ENCODE results near the gene LCE3C.

LCE3C gene

DNA sequence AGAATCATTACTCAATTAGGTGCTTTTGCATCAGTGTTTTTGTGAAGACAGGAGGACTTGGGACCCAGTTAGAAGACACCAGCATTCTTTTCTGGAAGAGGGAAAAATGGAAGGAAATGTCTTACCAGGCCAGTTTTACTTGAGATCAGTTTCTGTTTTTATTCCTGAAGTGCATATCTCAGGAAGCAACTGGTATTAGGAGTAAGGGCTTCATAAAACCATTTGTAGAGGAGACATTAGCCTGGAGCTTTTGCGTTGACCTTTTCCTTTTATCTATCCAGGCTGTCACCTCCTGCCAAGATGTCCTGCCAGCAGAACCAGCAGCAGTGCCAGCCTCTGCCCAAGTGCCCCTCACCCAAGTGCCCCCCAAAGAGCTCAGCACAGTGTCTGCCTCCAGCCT, 13.5 kb downstream of the LCE3C start, which contains the start of gene LCE3B:
TSS of gene LCE3B (plus strand) at position 301 of the 400 bp plus-strand sequence. CDS start at position 301, 0 bp downstream.
- Histone ChIP-seq H3K4me3 (no peak within 1 kb of the TSS), H3K4me2 (no peak within 1 kb of the TSS), H3K4me1 (no peaks in the 10 kb centered on the region), H3K9me3 (peaks cover 12% of the 10 kb centered on the region), H3K27me3 (no peaks in the 10 kb centered on the region), H3K9ac (no peak within 1 kb of the TSS), H3K27ac (no peak within 1 kb of the TSS), H4K20me1 (no peaks in the 10 kb centered on the region), H3K36me3 (no peaks in the 10 kb centered on the region)
- no peak for TF ChIP-seq Cebpa-rat (IDR thresholded peaks at IDR 0.05)

DNA sequence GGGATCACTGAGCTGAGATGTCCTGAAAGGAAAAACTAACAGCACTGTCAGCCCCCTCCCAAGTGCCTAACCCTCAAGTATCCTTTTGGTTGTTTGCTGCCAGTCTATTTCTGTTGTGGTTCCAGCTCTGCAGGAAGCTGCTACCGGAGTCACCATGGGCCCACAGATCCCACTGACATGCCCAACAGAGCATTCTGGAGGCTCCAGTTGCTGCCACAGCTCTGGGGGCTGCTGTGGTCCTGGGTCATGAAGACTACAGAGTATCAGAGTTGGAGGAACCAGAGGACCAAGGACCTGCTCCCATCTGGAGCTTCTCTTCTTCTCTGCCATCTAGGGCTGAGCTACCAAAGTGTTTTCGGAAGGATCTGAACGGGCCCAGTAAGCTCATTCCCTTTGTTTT, 22.0 kb downstream of the LCE3C start:
- peak overlapping the region; percentile 15; the same call in 1 of the 2 replicates for H3K27ac ChIP-seq
- no peak for TF ChIP-seq Cebpa-rat (IDR thresholded peaks at IDR 0.05)
- H4K20me1 ChIP-seq = no peaks in the 10 kb centered on the region

DNA sequence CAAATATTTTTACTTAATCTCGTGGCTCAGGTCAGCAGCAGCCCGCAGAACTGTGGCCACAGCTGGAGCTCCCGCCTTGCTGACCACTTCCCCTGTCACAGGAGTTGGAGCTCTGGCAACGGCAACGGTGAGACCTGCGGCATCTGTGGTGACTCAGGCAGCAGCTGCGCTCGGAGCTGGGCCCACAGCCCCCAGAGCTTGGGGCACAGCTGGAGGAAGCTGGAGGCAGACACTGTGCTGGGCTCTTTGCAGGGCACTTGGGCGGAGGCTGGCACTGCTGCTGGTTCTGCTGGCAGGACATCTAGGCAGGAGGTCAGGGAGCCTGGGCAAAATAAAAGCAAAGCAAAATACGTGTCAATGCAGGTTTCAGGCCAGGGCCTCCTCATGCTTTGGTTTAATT, 22.8 kb downstream of the LCE3C start, which contains the start of gene LCE3A:
TSS of gene LCE3A (minus strand) at position 301 of the 400 bp plus-strand sequence. CDS start at position 301, 0 bp downstream.
- peak within 1 kb of the TSS; percentile 59 for H3K4me2 ChIP-seq
- H3K9me3 ChIP-seq = peaks cover 30% of the 10 kb centered on the region
- H3K27ac ChIP-seq = peak within 1 kb of the TSS; percentile 15; the same call in 1 of the 2 replicates
- no peak within 1 kb of the TSS for H3K9ac ChIP-seq
- no peaks in the 10 kb centered on the region for H4K20me1 ChIP-seq
- H3K36me3 ChIP-seq = no peaks in the 10 kb centered on the region
- no peaks in the 10 kb centered on the region for H3K27me3 ChIP-seq
- H3K4me3 ChIP-seq = no peak within 1 kb of the TSS; the same call in 1 of the 2 replicates
- TF ChIP-seq Cebpa-rat (IDR thresholded peaks at IDR 0.05) = no peak
- H3K4me1 ChIP-seq = peaks cover 25% of the 10 kb centered on the region

More for the DNA sequence above, 22.0 kb downstream of the LCE3C start:
- H3K9me3 ChIP-seq = peaks cover 35% of the 10 kb centered on the region
- no peak overlapping the region; the same call in 1 of the 2 replicates for H3K4me3 ChIP-seq
- no peak overlapping the region for H3K9ac ChIP-seq
- no peaks in the 10 kb centered on the region for H3K36me3 ChIP-seq
- peaks cover 25% of the 10 kb centered on the region for H3K4me1 ChIP-seq
- H3K4me2 ChIP-seq = peak overlapping the region; percentile 59
- no peaks in the 10 kb centered on the region for H3K27me3 ChIP-seq

DNA sequence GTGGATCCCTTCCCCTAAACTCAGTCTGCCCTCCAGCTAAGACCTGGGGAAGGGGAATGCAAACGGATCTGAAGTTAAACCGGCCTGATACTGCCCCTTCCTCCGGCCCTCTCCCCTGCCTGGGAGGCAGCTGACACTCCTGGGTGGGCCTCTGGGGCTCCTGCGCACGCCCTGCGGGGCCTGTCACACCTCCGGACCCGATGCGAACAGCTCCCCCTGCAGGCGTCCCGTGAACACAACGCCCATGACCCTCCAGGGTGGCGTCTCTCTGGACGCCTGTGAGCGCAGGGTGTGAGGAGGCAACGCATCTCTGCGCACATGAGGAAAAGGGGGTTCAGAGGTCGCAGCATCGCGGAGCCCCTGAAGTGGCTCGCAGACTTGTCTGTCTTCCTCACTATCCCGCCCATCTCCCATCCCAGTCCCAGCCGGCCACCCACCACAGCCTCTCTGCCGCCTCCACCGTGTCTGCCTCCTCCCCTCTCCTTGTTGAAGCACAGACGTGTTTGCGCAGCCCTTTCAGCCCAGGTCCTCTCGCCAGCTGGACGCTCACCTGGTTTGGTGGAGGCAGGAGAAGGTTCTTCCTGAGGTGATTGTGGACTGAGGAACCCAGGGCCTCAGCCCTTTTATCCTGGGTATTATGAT, 23.3 kb downstream of the LCE3C start:
- H3K36me3 ChIP-seq = no peaks in the 10 kb centered on the region
- H3K9ac ChIP-seq = no peak overlapping the region
- peak overlapping the region; percentile 59 for H3K4me2 ChIP-seq
- TF ChIP-seq Cebpa-rat (IDR thresholded peaks at IDR 0.05) = no peak
- no peaks in the 10 kb centered on the region for H4K20me1 ChIP-seq
- peaks cover 25% of the 10 kb centered on the region for H3K4me1 ChIP-seq
- no peak overlapping the region for H3K4me3 ChIP-seq
- no peaks in the 10 kb centered on the region for H3K27me3 ChIP-seq
- peaks cover 24% of the 10 kb centered on the region for H3K9me3 ChIP-seq
- peak overlapping the region; percentile 14; the same call in 1 of the 2 replicates for H3K27ac ChIP-seq

DNA sequence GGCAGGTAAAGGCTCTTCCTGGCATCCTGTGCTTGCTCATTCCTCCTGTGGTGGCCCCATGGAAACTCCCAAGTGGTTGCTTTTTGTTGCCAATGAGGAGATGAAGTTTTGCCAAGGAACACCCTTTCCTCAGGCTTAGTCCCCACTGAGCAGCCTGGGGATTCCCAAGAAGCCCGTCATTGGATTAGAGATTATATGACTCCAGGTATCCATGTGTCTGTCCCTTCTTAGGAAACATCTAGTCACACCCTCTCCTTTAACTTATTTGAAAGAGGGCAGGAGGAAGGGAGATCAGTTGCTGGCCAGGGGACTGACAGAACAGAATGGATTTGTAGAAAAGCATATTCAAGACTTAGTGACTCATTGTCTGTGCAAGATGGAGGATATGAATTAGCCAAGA, 26.7 kb downstream of the LCE3C start:
- Histone ChIP-seq H4K20me1 (no peaks in the 10 kb centered on the region), H3K27ac (no peak overlapping the region), H3K4me3 (no peak overlapping the region), H3K4me2 (no peak overlapping the region), H3K9ac (no peak overlapping the region), H3K36me3 (no peaks in the 10 kb centered on the region), H3K4me1 (peaks cover 21% of the 10 kb centered on the region), H3K27me3 (no peaks in the 10 kb centered on the region), H3K9me3 (no peaks in the 10 kb centered on the region; the same call in 1 of the 2 replicates)
- TF ChIP-seq Cebpa-rat (IDR thresholded peaks at IDR 0.05) = no peak

DNA sequence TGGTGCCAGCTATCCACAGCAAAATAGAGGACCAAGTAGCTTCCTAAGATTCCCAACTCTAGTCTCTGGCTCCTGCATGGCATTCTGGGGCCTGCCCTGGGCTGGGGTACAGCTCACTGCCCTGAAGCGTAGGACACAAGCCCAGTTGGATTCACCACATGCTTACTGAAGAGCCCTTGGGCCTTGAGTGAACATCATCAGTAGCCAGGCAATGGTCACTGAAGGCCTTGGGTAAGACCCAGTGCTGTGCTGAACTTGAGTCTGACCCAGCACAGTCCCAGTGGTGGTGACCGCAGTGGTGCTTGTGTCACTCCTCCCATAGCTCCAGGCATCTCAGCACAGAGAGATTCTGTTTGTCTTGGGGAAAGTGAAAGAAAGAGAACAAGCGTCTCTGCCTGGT, 30.6 kb downstream of the LCE3C start:
- no peak overlapping the region for H3K9ac ChIP-seq
- H3K27me3 ChIP-seq = no peaks in the 10 kb centered on the region
- H3K4me2 ChIP-seq = no peak overlapping the region
- TF ChIP-seq Cebpa-rat (IDR thresholded peaks at IDR 0.05) = no peak
- H3K4me1 ChIP-seq = no peaks in the 10 kb centered on the region
- H3K27ac ChIP-seq = no peak overlapping the region
- no peaks in the 10 kb centered on the region; the same call in 1 of the 2 replicates for H3K9me3 ChIP-seq
- H3K36me3 ChIP-seq = no peaks in the 10 kb centered on the region
- H4K20me1 ChIP-seq = no peaks in the 10 kb centered on the region
- no peak overlapping the region for H3K4me3 ChIP-seq

DNA sequence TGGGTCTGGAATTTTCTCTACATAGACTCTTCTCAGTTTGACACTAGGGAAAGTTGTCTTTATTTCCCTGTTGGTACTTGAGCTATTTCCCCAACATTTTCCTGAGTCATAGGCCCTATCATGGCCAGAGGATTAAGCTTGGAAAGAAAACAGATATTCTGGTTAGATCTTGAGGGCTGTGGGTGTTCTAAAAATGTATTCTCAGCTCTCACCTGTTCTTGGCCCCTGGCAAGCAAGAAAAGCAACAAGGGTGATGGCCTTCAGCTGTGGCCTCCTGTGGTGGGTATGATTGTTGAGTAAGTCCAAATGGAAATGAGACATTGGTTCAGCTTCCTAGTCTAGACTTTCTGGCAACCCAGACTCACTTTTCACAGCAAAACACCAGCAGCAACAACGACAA, 40.3 kb downstream of the LCE3C start:
- no peak overlapping the region for H3K4me2 ChIP-seq
- H4K20me1 ChIP-seq = no peaks in the 10 kb centered on the region
- no peak for TF ChIP-seq Cebpa-rat (IDR thresholded peaks at IDR 0.05)
- H3K9ac ChIP-seq = no peak overlapping the region
- no peak overlapping the region for H3K27ac ChIP-seq
- 0 out of 2 replicates have a peak, but pooled peaks cover 6% of the 10 kb centered on the region for H3K9me3 ChIP-seq
- H3K36me3 ChIP-seq = no peaks in the 10 kb centered on the region
- H3K4me1 ChIP-seq = peaks cover 5% of the 10 kb centered on the region
- H3K4me3 ChIP-seq = no peak overlapping the region
- H3K27me3 ChIP-seq = no peaks in the 10 kb centered on the region

DNA sequence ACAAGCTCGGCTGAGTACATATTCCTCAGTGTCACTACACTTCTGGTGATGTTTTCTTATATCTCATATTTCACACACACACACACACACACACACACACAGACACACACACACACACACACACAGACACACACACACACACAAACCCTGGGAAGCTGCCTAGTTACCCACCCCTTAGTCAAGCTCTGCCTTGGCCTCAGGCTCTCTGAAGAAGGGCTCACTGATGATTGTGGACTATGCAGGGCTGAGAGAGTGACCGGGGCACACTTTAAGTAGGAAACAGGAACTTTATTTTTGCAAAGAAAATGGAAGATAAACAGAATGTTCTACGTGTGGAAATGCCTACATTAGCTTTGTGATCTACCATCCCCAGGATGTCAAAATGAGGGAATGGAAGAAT, 43.9 kb downstream of the LCE3C start:
- H3K36me3 ChIP-seq = no peaks in the 10 kb centered on the region
- no peak overlapping the region for H3K4me3 ChIP-seq
- no peak overlapping the region for H3K9ac ChIP-seq
- TF ChIP-seq Cebpa-rat (IDR thresholded peaks at IDR 0.05) = no peak
- no peaks in the 10 kb centered on the region for H4K20me1 ChIP-seq
- no peak overlapping the region for H3K4me2 ChIP-seq
- no peak overlapping the region for H3K27ac ChIP-seq
- H3K9me3 ChIP-seq = 0 out of 2 replicates have a peak, but pooled peaks cover 6% of the 10 kb centered on the region
- H3K4me1 ChIP-seq = peaks cover 6% of the 10 kb centered on the region
- H3K27me3 ChIP-seq = no peaks in the 10 kb centered on the region

DNA sequence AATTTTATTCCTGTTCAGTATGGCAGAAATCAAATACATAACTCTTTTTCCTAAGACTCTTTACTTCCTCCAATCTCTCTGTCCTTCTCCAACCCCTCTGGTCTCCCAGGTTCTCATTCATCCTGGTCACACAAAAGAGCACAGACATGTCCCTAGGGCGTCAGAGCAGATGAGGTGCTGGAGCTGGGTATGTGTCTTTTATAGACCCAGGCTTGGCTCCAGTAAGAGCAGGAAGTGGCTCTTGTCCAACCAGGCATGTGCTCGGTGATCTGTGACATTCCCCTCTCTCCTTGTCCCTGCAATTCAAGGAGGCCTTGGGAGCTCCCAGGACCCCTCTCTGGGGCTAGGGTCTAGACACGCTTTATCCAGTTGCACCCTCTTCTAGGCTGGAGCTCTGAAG, 45.1 kb downstream of the LCE3C start:
- H3K27me3 ChIP-seq = no peaks in the 10 kb centered on the region
- no peaks in the 10 kb centered on the region for H4K20me1 ChIP-seq
- H3K36me3 ChIP-seq = no peaks in the 10 kb centered on the region
- H3K27ac ChIP-seq = no peak overlapping the region
- H3K4me3 ChIP-seq = no peak overlapping the region
- H3K4me1 ChIP-seq = peaks cover 6% of the 10 kb centered on the region
- no peak for TF ChIP-seq Cebpa-rat (IDR thresholded peaks at IDR 0.05)
- 0 out of 2 replicates have a peak, but pooled peaks cover 6% of the 10 kb centered on the region for H3K9me3 ChIP-seq
- no peak overlapping the region; the same call in 1 of the 2 replicates for H3K4me2 ChIP-seq
- H3K9ac ChIP-seq = no peak overlapping the region

DNA sequence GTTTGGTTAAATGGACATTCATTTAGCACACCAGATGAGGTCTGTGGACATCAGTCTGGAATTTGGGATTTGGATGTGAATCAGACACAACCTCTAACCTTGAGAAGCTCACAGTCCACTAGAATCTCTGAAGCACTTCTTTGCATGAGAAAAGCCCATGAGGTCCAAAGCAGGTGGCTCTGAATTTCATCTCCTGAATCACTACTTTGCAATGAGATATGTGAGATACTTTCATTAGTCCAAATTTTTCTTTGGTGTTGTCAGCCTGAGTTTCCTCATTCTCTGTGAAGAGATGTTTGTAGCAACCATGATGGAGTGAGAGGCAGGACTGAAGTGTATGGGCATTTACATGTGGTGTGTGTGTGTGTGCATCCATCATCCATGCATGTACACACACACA, 46.6 kb downstream of the LCE3C start:
- H3K9ac ChIP-seq = no peak overlapping the region
- H4K20me1 ChIP-seq = no peaks in the 10 kb centered on the region
- 0 out of 2 replicates have a peak, but pooled peaks cover 6% of the 10 kb centered on the region for H3K9me3 ChIP-seq
- H3K4me1 ChIP-seq = peaks cover 6% of the 10 kb centered on the region
- H3K4me2 ChIP-seq = no peak overlapping the region
- no peak overlapping the region for H3K27ac ChIP-seq
- H3K4me3 ChIP-seq = no peak overlapping the region
- H3K36me3 ChIP-seq = no peaks in the 10 kb centered on the region
- TF ChIP-seq Cebpa-rat (IDR thresholded peaks at IDR 0.05) = no peak
- no peaks in the 10 kb centered on the region for H3K27me3 ChIP-seq

All from BLaER1 (cell line).